Fibroblast of the aortic adventitia (primary cell): ENCODE measurements around the gene GUCY1A2. TPM values are rescaled to one million over a fixed set of nuclear protein-coding genes. Genes with fewer than 3 reads are reported as not detected.
A peak's percentile ranks its signal among the peaks of the same experiment; 100 is the strongest.

Experiments
- DNase-seq: peaks from one replicate; pipeline ENCODE4 v3.0.0-alpha.2; 2010; ENCODE audit warnings: low read depth
- H3K4me3 ChIP-seq: 2 replicates; pipeline ENCODE4 v1.5.1; 2011; ENCODE audit warnings: low read depth, mild to moderate bottlenecking, control low read depth, low read length, moderate library complexity
- total RNA-seq: library from RNA; depleted of rRNA; stranded (reverse); fragments of >200 nt; gene quantifications from 2 replicates; pipeline ENCODE4 v1.2.3, GENCODE V29; 2012; ENCODE audit warnings: low replicate concordance
- TF ChIP-seq, protein P1 (sequence below): IDR thresholded peaks from 2 replicates; pipeline ENCODE4 v1.5.1; 2011; ENCODE audit warnings: mild to moderate bottlenecking, low read length, control low read depth, inconsistent platforms; ENCODE audit not compliant: insufficient read depth

GUCY1A2 gene
- total RNA-seq, 1 donor: 1.1 TPM

- TF ChIP-seq, protein P1, sequence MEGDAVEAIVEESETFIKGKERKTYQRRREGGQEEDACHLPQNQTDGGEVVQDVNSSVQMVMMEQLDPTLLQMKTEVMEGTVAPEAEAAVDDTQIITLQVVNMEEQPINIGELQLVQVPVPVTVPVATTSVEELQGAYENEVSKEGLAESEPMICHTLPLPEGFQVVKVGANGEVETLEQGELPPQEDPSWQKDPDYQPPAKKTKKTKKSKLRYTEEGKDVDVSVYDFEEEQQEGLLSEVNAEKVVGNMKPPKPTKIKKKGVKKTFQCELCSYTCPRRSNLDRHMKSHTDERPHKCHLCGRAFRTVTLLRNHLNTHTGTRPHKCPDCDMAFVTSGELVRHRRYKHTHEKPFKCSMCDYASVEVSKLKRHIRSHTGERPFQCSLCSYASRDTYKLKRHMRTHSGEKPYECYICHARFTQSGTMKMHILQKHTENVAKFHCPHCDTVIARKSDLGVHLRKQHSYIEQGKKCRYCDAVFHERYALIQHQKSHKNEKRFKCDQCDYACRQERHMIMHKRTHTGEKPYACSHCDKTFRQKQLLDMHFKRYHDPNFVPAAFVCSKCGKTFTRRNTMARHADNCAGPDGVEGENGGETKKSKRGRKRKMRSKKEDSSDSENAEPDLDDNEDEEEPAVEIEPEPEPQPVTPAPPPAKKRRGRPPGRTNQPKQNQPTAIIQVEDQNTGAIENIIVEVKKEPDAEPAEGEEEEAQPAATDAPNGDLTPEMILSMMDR: no peak
- H3K4me3 ChIP-seq: no peak overlapping the region
- DNase-seq: peak; percentile 65
Measured at GRCh38 chr11:106695506-106695905, 322.8 kb downstream of the GUCY1A2 start.

DNA sequence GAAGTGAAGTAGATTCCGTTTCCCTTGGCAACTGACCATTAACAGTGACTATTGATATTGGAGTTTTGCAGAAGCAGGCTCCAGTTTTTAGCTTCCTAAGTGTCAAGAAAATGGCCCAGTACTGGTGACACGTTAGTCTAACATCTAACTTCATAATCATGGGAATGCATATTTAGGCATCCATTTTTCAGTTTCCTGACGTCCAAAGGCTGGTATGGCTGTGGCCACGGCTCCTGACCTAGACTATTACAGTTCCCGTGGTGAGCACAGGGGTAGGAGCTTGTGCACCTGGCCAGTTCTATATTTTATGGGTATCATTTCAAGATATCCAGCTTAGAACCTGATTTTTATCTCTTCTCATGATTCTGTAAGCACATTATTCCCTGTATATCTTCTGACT is 323.8 kb downstream of the GUCY1A2 start:
- no peak overlapping the region for H3K4me3 ChIP-seq
- TF ChIP-seq, protein P1: no peak
- DNase-seq: no peak

GRCh38 chr11:106691807-106692365 is 326.4 kb downstream of the GUCY1A2 start:
- TF ChIP-seq, protein P1: no peak
- H3K4me3 ChIP-seq: no peak overlapping the region
- DNase-seq: no peak

DNA sequence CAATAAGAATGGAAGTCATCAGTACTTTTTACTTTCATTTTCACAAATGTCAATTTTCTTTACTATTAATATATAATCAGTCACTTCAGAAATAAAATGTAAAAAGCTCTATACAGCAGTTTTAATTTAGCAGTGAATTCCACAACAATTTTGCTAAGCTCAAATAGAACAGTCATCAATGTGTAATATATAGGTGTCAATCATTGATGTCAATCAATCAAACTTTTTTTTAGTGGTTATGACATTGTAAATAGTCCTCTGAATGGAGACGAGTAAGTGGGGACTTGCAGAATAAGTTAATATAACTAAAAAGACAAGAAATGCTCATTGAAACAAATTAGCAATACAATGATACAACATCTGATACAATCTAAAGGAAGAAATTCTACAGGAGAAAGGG is 327.4 kb downstream of the GUCY1A2 start:
- TF ChIP-seq, protein P1: no peak
- DNase-seq: no peak
- H3K4me3 ChIP-seq: no peak overlapping the region

GRCh38 chr11:106684944-106685343 is 333.3 kb downstream of the GUCY1A2 start:
- TF ChIP-seq, protein P1: no peak
- DNase-seq: no peak
- H3K4me3 ChIP-seq: no peak overlapping the region

- TF ChIP-seq, protein P1: no peak
- no peak overlapping the region for H3K4me3 ChIP-seq
- DNase-seq: no peak
Measured at GRCh38 chr11:106683435-106683834, 334.8 kb downstream of the GUCY1A2 start.

DNA sequence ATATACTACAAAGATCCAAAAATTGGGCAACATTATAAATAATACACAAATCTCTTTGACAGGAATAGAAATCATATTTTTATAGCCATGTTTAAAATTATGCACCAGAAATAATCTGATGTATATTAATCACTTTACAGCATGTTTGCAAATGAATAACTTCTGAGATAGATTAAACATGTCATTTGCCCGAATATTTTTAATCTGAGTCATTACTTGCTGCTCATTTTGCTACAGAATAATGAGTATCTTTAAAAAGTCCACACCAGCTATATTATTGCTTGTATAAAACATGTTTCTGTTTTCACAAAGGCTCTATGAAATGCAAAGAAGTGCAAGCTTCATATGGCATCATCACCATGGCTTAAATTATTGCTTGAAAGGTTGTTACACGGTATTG is 336.8 kb downstream of the GUCY1A2 start:
- TF ChIP-seq, protein P1: no peak
- H3K4me3 ChIP-seq: no peak overlapping the region
- DNase-seq: no peak
